Prostate gland (tissue), 2 donors: ENCODE results near the gene SPC24. TPM values are rescaled to one million over a fixed set of nuclear protein-coding genes. Genes with fewer than 3 reads are reported as not detected.
"Not testable (repeated sequence)": the region's sequence is repeated elsewhere in the genome, so short reads cannot be mapped to it uniquely, and the experiment has no call there.

ENCODE experiments used
- DNase-seq: peaks from one replicate; pipeline ENCODE4 v3.0.0-alpha.2; 2019; ENCODE audit warnings: low spot score
- H3K27ac ChIP-seq, 2 donors: fragments of 200-600 bp; sonication (generic); 2 replicates each; pipeline ENCODE4 v1.5.1; 2017 to 2019
- H3K27me3 ChIP-seq: fragments of 200-600 bp; sonication (generic); replicated peaks from 2 replicates; pipeline ENCODE4 v1.5.1; 2019; ENCODE audit not compliant: insufficient read depth
- H3K36me3 ChIP-seq, 2 donors: fragments of 200-600 bp; sonication (generic); 1 replicate in 1 of 2; 2 replicates in 1 of 2; pipeline versions ENCODE4 v1.5.1 to v1.8.1; 2017 to 2019
- H3K4me1 ChIP-seq: fragments of 200-600 bp; sonication (generic); replicated peaks from 2 replicates; pipeline ENCODE4 v1.5.1; 2019
- H3K4me3 ChIP-seq, 2 donors: fragments of 200-600 bp; sonication (generic); 2 replicates each; pipeline ENCODE4 v1.5.1; 2017 to 2019
- H3K9me3 ChIP-seq: fragments of 200-600 bp; sonication (generic); 2 replicates; pipeline ENCODE4 v1.5.1; 2017
- POLR2A ChIP-seq: fragments of 450-650 bp; IDR thresholded peaks from one replicate; pipeline ENCODE4 v1.6.1; 2016; ENCODE audit warnings: antibody characterized with exemption, mild to moderate bottlenecking
- POLR2AphosphoS5 ChIP-seq: sonication (generic); formaldehyde crosslinking; IDR thresholded peaks from one replicate; pipeline ENCODE4 v1.6.1; 2017; ENCODE audit warnings: antibody characterized with exemption
- WGBS: methylation state at CpG from one replicate; pipeline ENCODE4 v1.1.5; 2018; 5-methylcytosine and 5-hydroxymethylcytosine counted together
- intact Hi-C: fragments of 100-400 bp; cut with DNase I; formaldehyde crosslinking; loops from one replicate; pipeline ENCODE4 v1.14.2; 2022
- total RNA-seq, 2 donors: library from RNA; depleted of rRNA; stranded (reverse); fragments of >200 nt; gene quantifications; one replicate each; pipeline ENCODE4 v1.1.0, GENCODE V29; 2016
- TF ChIP-seq, protein P1 (sequence below), 4 experiments: fragments of 200-600 bp in 2 of 4; fragments of 450-650 bp in 2 of 4; sonication (generic) in 2 of 4; IDR thresholded peaks; 1 replicate in 3 of 4; 2 replicates in 1 of 4; pipeline ENCODE4 v1.5.1; 2016 to 2019; ENCODE audit warnings: antibody characterized with exemption in 4 of 4, mild to moderate bottlenecking in 2 of 4, moderate library complexity in 2 of 4

SPC24 gene
- total RNA-seq, 2 donors from 2014 or later: 0.73 to 5.0 TPM

DNA sequence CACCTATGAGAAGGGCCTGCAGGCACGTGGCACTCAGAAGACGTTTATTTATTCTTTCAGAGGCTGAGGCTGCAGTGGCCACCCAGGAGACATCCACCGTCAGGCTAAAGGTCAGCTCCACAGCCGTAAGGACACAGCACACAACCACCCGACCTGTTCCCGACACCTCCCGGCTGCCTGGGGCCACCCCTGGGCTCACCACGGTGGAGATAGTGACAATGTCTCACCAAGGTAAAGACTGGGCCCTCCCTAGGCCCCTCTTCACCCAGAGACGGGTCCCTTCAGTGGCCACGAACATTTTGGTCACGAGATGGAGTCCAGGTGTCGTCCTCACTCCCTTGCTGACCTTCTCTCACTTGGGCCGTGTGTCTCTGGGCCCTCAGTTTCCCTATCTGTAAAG lies 32.5 kb downstream of the SPC24 start:
- 89% methylated on average over 13 of the region's 13 CpGs for WGBS
- Histone ChIP-seq H3K27ac (no peak overlapping the region), H3K4me3 (no peak overlapping the region), H3K9me3 (no peaks in the 10 kb centered on the region), H3K4me1 (no peaks in the 10 kb centered on the region), H3K36me3 (peaks cover 16 to 22% of the 10 kb centered on the region in 2 donors), H3K27me3 (no peaks in the 10 kb centered on the region)
- intact Hi-C loops: loop anchor here (10.0 kb wide), 1 partner anchor 188 kb away; no protein-coding TSS in a partner anchor
- TF ChIP-seq POLR2AphosphoS5 (no peak), POLR2A (no peak)
- TF ChIP-seq, protein P1, sequence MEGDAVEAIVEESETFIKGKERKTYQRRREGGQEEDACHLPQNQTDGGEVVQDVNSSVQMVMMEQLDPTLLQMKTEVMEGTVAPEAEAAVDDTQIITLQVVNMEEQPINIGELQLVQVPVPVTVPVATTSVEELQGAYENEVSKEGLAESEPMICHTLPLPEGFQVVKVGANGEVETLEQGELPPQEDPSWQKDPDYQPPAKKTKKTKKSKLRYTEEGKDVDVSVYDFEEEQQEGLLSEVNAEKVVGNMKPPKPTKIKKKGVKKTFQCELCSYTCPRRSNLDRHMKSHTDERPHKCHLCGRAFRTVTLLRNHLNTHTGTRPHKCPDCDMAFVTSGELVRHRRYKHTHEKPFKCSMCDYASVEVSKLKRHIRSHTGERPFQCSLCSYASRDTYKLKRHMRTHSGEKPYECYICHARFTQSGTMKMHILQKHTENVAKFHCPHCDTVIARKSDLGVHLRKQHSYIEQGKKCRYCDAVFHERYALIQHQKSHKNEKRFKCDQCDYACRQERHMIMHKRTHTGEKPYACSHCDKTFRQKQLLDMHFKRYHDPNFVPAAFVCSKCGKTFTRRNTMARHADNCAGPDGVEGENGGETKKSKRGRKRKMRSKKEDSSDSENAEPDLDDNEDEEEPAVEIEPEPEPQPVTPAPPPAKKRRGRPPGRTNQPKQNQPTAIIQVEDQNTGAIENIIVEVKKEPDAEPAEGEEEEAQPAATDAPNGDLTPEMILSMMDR (IDR thresholded peaks at IDR 0.05): no peak
- DNase-seq: no peak

DNA sequence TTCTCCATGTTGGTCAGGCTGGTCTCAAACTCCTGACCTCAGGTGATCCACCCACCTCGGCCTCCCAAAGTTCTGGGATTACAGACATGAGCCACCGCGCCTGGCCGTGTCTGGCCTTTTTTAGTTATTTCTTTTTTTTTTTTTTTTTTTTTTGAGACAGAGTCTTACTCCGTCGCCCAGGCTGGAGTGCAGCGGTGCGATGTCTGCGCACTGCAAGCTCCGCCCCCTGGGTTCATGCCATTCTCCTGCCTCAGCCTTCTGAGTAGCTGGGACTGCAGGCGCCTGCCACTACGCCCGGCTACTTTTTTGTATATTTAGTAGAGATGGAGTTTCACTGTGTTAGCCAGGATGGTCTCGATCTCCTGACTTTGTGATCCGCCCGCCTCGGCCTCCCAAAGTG lies 33.6 kb downstream of the SPC24 start:
- not testable (repeated sequence) for DNase-seq, H3K4me3 ChIP-seq, H3K9me3 ChIP-seq, H3K27me3 ChIP-seq, H3K4me1 ChIP-seq, H3K27ac ChIP-seq
- H3K36me3 ChIP-seq: peaks cover 16 to 22% of the 10 kb centered on the region in 2 donors
- WGBS: 90% methylated on average over 17 of the region's 17 CpGs
- intact Hi-C loops: loop anchor here (10.0 kb wide), 1 partner anchor 187 kb away; no protein-coding TSS in a partner anchor

DNA sequence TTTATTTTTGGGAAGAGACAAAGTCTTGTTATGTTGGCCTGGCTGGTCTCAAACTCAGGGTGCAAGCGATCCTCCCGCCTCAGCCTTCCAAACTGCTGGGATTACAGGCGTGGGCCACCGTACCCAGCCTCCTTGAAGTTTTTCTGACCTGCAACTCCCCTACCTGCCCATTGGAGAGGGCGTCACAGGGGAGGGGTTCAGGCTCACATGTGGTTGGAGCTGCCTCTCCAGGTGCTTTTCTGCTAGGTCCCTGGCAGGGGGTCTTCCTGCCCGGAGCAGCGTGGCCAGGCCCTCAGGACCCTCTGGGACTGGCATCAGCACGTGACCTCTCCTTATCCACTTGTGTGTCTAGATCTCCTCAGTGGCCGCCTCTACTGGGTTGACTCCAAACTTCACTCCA lies 39.1 kb downstream of the SPC24 start:
- H3K27ac ChIP-seq: no peak overlapping the region
- 93% methylated on average over 9 of the region's 9 CpGs for WGBS
- H3K36me3 ChIP-seq: peaks cover 7 to 14% of the 10 kb centered on the region in 2 donors
- no peaks in the 10 kb centered on the region for H3K9me3 ChIP-seq
- no peak for DNase-seq
- intact Hi-C loops: no loop called here
- no peak overlapping the region for H3K4me3 ChIP-seq
- H3K27me3 ChIP-seq: no peaks in the 10 kb centered on the region
- TF ChIP-seq, protein P1 (IDR thresholded peaks at IDR 0.05): no peak
- no peaks in the 10 kb centered on the region for H3K4me1 ChIP-seq

DNA sequence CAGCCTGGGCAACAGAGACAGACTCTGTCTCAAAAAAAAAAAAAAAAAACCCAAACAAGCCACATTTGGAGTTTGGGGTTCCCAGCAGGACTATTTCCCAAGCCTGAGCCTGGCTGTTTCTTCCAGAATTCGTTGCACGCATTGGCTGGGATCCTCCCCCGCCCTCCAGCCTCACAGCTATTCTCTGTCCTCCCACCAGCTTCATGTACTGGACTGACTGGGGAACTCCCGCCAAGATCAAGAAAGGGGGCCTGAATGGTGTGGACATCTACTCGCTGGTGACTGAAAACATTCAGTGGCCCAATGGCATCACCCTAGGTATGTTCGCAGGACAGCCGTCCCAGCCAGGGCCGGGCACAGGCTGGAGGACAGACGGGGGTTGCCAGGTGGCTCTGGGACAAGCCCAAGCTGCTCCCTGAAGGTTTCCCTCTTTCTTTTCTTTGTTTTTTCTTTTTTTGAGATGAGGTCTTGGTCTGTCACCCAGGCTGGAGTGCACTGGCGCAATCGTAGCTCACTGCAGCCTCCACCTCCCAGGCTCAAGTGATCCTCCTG lies 39.6 kb downstream of the SPC24 start:
- no peak for DNase-seq
- H3K9me3 ChIP-seq: no peaks in the 10 kb centered on the region
- H3K27me3 ChIP-seq: no peaks in the 10 kb centered on the region
- TF ChIP-seq, protein P1 (IDR thresholded peaks at IDR 0.05): no peak
- TF ChIP-seq POLR2A (no peak), POLR2AphosphoS5 (no peak)
- no peaks in the 10 kb centered on the region for H3K4me1 ChIP-seq
- peaks cover 7 to 14% of the 10 kb centered on the region in 2 donors for H3K36me3 ChIP-seq
- no peak overlapping the region for H3K4me3 ChIP-seq
- WGBS: 84% methylated on average over 11 of the region's 11 CpGs
- no peak overlapping the region for H3K27ac ChIP-seq
- intact Hi-C loops: no loop called here

DNA sequence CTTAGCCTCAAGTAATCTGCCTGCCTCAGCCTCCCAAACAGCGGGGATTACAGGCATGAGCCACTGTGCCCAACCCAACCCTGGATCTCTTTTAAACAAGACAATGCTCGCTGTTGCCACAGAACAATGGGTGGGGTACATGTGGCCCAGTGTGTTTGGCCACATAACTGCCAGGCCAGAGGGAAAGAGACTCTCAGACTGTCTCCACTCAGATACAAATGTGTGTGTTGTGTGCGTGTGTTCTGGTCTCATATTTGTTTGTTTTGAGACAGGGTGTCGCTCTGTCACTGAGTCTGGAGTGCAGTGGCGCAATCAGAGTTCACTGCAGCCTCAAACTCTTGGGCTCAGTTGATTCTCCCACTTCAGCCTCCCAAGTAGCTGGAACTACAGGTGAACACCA lies 40.5 kb downstream of the SPC24 start:
- H3K27me3 ChIP-seq: no peaks in the 10 kb centered on the region
- peaks cover 1 to 14% of the 10 kb centered on the region in 2 donors for H3K36me3 ChIP-seq
- DNase-seq: no peak
- 92% methylated on average over 5 of the region's 5 CpGs for WGBS
- no peaks in the 10 kb centered on the region for H3K4me1 ChIP-seq
- no peaks in the 10 kb centered on the region for H3K9me3 ChIP-seq
- no peak overlapping the region for H3K4me3 ChIP-seq
- intact Hi-C loops: no loop called here
- TF ChIP-seq, protein P1 (IDR thresholded peaks at IDR 0.05): no peak
- H3K27ac ChIP-seq: no peak overlapping the region
